GM18507 (cell line): ENCODE measurements around the gene MICOS13.
A peak's percentile ranks its signal among the peaks of the same experiment; 100 is the strongest.

Experiments
- DNase-seq: peaks from one replicate; pipeline ENCODE4 v3.0.0; 2011; ENCODE audit warnings: low read depth; ENCODE audit not compliant: insufficient read length; ENCODE audit errors: extremely low spot score
- FAIRE-seq: peaks from 2 replicates; lab custom pipeline; 2011; peaks lifted over from hg19 to GRCh38; lab: Jason Lieb, UNC

The MICOS13 gene, protein sequence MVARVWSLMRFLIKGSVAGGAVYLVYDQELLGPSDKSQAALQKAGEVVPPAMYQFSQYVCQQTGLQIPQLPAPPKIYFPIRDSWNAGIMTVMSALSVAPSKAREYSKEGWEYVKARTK

GRCh38 chr19:5680437-5681368 lies at the start of gene MICOS13, which contains the start of gene HSD11B1L:
TSS of gene MICOS13 (minus strand) at chr19:5680516. CDS start at chr19:5680486, 30 bp downstream.
TSS of gene HSD11B1L (plus strand) at chr19:5681027. CDS start at chr19:5684833, 3,806 bp downstream.
- FAIRE-seq (peak; percentile 100), DNase-seq (peak; percentile 92)

DNA sequence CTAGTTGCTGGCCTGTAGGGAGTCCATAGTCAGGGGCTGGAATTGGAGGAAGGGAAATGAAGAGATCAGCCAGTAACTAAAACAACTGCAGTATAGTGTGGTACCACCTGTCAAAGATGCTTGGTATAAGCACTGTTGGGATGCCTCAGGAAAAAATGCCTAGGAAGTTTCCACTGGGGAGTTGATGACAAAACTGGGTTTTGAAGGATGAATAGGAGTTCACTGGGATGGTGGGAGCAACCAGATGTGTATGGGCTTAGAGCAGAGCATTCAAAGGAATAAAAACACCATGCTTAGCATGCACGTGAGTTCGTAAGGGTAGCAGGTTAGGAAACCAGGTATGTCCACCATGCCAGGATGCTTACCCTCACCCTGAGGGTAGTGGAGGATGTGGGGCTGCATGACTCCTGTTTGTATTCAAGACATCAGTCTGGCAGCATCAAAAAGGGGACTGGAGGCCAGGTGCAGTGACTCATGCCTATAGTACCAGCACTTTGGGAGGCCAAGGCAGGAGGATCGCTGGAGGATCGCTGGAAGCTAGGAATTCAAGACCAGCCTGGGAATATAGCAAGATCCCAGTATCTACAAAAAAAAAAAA lies 47.2 kb upstream of the MICOS13 start:
- DNase-seq = no peak
- no peak for FAIRE-seq

DNA sequence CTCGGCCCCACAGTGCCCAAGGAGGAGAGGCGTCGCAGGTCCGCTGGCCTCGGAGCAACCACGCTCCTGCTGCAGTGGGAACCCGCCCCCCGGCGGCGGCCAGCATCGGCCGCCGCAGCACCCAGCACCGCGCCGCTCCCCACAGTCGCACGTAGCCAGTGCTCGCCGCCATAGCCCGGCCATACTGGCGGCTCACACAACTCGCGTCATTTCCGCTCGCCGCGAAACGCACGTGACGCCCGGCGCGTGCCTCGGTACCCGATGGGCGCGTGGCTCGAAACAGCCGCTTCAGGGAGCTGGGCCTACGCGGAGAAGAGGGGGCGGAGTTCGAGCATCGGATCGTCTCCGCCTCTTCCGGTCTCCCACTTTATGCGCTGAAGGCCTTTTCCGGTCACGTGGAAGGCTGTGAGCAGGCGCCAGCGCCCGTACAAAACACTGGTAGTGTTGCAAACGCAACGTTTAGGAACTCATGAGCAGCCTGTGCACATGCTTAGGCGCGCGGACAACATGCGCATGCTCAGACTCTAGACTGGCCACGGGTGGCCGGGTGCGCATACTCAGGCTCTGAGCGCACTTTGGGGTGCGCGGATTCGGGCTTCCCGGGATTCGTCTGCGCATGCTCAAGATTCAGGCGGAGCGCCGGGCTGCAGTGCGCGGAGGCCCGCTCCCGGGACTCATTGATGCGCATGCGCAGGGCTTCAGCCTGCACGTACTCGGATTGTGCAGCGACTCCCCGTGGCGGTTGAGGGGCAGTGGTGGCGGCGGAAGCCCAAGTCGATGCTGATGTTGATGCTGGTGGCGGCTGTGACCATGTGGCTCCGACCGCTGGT lies 39.9 kb upstream of the MICOS13 start, which contains the start of the genes CATSPERD and LONP1:
CATSPERD (plus strand) TSS at position 677 of the 830 bp plus-strand sequence; CDS start at position 778, 101 bp downstream.
LONP1 (minus strand) TSS at position 186 of the 830 bp plus-strand sequence; CDS start at position 172, 14 bp downstream.
- FAIRE-seq (peak; percentile 96), DNase-seq (peak; percentile 99)

- DNase-seq = no peak
- no peak for FAIRE-seq
These were observed 39.1 kb upstream of the MICOS13 start for GRCh38 chr19:5719274-5719960.

- FAIRE-seq (no peak), DNase-seq (no peak)
These were observed 38.4 kb upstream of the MICOS13 start for GRCh38 chr19:5718579-5719273.

DNA sequence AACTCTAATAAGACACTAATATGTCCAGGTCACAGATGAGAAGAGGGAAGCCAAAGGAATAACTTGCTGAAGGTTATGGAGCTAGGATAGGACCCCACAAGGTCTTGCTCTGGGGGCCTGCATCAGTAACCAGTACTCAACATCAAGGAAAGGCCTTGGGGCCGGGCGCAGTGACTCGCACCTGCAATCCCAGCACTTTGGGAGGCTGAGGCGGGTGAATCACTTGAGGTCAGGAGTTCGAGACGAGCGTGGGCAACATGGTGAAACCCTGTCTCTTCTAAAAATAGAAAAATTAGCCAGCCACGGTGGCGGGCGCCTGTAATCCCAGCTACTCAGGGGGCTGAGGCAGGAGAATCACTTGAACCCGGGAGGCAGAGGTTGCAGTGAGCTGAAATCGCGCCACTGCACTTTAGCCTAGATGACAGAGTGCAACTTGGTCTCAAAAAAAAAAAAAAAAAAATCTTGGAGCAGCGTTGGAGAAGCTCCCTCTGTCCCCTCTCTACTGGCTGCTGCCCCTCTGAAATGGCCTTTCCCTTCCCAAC lies 37.8 kb upstream of the MICOS13 start:
- FAIRE-seq = no peak
- DNase-seq = no peak

- no peak for FAIRE-seq
- DNase-seq = no peak
These were observed 37.1 kb upstream of the MICOS13 start for GRCh38 chr19:5717215-5717935.

DNA sequence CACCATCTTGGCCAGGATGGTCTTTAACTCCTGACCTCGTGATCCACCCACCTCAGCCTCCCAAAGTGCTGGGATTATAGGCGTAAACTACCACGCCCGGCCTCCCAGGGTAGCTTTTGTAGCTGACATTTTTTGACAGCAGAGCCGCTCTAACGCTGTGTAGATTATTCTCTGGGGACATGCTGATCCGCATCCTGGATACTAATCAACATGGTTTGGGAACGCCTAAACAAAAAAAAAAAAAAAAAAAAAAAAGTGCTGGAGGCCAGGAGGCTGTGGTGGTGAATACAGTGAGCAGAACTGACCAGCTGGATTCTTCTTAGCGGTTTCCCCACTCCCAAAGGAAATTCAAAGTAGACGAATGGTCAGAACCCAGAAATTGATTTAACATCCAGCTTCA lies 34.5 kb upstream of the MICOS13 start:
- no peak for DNase-seq
- no peak for FAIRE-seq

GRCh38 chr19:5713228-5713627 lies 32.9 kb upstream of the MICOS13 start:
- DNase-seq = no peak
- no peak for FAIRE-seq

DNA sequence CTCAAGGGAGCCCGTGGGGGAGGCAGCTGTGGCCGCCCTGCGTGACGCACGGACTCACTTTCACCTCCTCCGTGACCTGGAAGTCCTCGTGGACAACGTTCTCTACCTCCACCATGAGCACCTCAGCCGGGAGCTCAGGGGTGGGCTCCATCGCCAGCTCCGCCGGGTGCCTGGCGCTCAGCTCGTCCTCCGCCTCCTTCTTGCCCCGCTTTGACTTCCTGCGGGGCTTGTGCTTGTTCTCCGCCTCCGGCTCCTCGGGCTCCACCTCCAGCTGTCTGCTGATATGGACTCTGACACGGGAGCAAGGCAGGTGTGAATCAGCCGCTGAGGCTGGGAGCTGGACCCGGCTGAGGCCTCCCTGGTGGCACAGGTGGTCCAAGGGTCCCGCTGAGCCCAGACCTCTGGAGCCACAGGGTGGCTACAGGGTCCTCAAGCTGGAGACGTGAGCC lies 31.4 kb upstream of the MICOS13 start:
- no peak for FAIRE-seq

DNA sequence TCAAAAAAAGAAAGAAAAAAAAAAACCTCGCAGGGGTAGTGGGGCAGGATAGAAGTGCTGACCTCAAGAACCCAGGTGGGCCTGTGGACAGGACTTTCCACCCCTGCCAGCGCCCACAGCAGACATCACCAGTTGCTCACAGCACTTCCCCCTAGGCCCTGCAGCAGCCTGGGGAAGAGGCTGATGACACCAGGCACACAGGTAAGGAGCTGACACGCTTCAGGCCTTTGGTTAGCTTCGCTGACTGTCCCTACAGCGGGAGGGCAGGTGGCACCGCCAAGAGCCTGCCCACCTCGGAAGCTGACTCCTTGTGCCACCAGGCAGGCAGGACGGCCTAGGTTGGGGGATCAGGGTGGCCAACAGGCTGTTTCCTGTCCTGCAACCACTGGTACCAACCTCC lies 30.7 kb upstream of the MICOS13 start:
- DNase-seq = no peak
- no peak for FAIRE-seq

More for the DNA sequence above, 31.4 kb upstream of the MICOS13 start:
- no peak for DNase-seq

DNA sequence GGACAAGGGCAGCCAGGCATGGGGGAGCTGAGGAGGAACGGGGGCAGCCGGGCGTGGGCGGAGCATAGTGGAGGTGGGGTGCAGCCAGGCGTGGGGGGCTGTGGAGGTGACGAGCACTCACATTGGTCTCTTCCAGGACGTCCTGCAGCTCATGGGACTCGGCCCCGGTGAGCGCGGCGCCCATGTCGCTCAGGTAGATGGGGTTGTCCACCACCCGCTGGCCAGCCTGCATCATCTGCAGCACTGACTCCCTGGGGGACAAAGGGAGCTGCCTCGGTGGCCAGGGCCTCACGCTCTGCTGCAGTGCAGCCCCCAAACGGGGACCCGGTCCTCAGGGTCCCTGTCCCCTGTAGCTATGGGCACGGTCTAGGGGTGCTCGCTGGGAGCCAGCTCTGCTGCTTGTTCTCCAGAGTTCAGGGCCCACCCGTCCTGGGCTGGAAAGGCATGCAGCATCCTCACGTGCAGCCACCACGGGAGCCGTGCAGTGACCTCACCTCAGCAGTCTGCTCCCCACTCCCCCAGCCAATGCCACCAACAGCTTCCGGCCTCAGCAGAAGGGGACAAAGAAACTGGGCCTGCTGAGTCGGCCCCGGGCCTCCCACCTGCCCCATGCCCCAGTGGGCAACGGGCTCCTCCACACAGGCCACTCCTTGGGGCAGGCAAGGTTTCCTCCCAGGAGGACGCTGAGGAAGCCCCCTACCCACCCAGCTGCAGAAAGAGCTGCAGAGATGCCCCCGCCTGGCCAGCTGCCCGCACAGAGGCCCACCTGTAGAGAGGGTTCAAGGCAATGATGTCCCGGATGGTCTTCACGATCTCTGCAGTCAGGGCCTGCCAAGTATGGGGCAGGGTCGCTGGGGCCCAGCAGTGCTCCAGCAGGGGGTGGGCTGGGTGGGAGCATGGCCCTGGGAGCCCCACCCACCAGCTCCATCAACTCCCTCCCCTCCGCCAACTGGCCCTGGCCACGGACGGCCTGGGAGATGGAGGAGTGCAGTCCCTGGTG lies 27.6 kb upstream of the MICOS13 start:
- FAIRE-seq (no peak), DNase-seq (no peak)

- DNase-seq (no peak), FAIRE-seq (no peak)
These were observed 26.7 kb upstream of the MICOS13 start for GRCh38 chr19:5706876-5707573.

GRCh38 chr19:5705552-5705951 lies 25.2 kb upstream of the MICOS13 start:
- DNase-seq = no peak
- no peak for FAIRE-seq
